ENCODE data around the gene KLK8.
"Not testable (repeated sequence)": the region's sequence is repeated elsewhere in the genome, so short reads cannot be mapped to it uniquely, and the experiment has no call there.

The KLK8 gene

GRCh38 chr19:50983625-50984292, 17.6 kb downstream of the KLK8 start, which contains the start of gene KLK7:
KLK7 (minus strand) TSS chr19:50983917; CDS start chr19:50982399, 1,518 bp downstream.
- DNase-seq (ENCODE audit: low read depth in 2 of 2), result no peak

DNA sequence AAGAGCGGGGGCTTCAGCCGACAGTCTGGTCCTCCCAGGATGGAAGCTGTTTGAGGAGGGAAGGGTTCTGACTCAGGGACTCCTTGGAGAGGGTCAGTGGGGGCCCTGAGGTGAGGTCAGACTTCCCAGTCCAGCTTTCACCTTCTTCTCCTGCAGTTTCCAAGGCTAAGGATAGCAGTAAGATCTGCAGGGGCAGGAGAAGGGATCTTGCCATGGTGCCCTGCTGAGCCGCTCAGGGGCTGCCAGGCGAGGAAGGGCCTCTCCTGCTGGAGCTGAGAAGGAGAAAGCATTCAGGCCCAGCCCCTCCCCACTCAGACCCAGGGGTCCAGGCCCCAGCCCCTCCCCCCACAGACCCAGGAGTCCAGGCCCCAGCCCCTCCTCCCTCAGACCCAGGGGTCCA, 19.2 kb downstream of the KLK8 start:
- DNase-seq (ENCODE audit: low read depth in 2 of 2), result no peak

- no peak for DNase-seq (ENCODE audit: low read depth in 2 of 2)
Measured at GRCh38 chr19:50981587-50982146, 19.7 kb downstream of the KLK8 start.

GRCh38 chr19:50980208-50980607, 21.2 kb downstream of the KLK8 start:
- DNase-seq (ENCODE audit: low read depth in 2 of 2), result no peak

GRCh38 chr19:50979758-50980157, 21.6 kb downstream of the KLK8 start:
- no peak for DNase-seq (ENCODE audit: low read depth in 2 of 2)

DNA sequence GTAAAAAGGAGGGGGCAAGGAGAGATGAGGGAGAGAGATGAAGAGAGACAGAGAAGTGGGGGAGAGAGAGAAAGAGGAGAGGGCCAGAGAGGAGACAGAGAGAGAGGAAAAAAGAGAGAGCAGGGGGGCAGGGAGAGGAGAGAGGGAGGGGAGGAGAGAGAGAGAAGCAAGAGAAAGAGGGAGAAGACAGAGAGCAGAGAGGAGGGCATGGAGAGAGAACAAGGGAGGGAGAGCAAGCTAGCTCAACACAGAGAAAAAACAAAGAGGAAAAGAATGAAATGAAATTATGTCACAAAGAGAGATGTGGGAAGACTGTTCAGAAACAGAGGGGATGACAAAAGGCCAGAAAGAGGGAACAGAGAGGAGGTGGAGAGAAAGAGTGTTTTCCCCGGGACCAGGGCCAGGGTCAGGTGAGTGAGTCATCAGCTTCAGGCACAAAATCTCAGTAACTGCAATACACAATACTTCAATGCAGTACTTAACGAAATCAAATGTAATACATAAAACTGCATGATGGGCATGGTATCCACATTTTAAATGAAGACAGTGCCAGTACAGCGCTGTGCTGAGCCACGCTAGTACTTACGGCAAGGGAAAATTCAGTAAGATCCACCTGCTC, 22.5 kb downstream of the KLK8 start:
- DNase-seq (ENCODE audit: low read depth in 2 of 2), result no peak

DNA sequence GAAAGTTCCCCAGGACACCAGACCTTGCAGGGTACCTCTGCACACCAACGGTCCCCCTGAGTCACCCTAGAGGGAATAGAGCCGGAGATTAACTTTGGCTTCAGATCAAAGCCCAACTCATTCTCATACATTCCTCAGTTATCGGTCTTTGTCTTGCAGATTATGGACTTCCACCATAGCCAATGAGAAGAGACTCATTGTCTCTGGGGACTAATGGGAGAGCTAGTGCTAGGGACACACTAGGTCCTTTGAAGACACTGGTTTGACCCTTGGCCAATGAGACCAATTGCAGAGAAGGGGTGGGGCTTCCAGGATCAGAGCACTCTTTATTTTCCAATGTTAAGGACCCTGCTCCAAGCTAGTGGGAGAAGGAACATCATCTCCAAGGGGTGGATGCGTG, 23.8 kb downstream of the KLK8 start:
- no peak for DNase-seq (ENCODE audit: low read depth in 2 of 2)

DNA sequence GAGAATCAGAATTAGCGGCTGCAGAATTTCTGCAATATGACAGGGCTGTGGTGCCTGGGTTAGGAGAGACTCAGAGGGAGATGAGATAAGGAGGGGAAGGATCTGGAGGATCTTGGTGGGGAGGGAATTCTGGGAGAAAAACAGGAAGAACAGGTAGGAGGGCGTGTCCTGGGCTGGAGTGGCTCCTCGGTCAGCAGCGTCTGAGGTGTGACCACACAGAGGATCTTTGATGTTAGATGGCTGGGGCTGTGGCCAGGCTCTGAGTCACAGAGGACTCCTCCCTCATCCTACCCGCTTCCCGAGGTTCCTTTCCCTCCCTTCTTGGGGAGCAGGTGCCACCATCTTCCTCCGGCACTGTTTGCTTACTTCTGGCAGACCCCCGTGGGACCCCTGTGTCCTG, 25.6 kb downstream of the KLK8 start:
- no peak for DNase-seq (ENCODE audit: low read depth in 2 of 2)

DNA sequence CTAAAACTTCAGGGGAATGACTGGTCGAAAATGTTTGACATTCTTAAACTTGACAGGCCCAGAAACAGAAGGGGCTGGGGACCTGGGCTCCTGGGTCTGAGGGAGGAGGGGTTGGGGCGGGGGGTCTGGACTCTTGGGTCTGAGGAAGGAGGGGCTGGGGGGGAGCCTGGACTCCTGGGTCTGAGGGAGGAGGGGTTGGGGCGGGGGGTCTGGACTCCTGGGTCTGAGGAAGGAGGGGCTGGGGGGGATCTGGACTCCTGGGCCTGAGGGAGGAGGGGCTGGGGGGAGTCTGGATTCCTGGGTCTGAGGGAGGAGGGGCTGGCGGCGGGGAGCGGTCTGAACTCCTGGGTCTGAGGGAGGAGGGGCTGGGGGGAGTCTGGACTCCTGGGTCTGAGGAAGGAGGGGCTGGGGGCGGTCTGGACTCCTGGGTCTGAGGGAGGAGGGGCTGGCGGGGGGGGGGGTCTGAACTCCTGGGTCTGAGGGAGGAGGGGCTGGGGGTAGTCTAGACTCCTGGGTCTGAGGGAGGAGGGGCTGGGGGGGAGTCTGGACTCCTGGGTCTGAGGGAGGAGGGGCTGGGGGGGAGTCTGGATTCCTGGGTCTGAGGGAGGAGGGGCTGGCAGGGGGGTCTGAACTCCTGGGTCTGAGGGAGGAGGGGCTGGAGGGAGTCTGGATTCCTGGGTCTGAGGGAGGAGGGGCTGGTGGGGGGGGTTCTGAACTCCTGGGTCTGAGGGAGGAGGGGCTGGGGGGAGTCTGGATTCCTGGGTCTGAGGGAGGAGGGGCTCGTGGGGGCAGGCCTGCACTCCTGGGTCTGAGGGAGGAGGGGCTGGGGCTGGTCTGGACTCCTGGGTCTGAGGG, 26.5 kb downstream of the KLK8 start:
- DNase-seq (ENCODE audit: low read depth in 2 of 2), result no peak

DNA sequence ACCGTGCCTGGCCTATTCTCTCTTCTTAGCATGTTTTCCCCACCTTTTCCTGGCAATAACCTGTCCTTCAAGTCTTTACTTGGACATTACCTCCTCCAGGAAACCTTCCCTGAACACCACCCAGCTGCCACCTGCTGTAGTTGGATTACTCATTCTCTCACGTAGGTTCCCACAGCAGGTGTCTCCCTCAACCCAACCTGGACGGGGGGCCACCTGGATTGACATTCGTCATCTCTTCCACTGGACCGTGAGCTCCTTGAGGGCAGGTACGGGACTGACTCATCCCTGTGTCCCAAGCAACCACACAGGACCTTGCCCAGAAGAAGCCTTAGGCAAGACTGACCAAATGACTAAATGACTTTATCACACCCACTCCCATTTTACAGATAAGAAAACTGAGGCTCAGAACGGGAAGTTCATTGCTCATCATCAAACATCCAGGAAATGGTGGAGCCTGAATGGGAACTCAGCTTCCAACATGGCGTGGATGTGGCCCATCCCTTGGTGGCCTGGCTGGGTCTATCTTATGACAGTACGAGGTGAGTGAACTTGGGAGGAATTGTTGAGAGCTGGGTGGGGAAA, 28.5 kb downstream of the KLK8 start:
- no peak for DNase-seq (ENCODE audit: low read depth in 2 of 2)

GRCh38 chr19:50969810-50970209, 31.6 kb downstream of the KLK8 start:
- DNase-seq (ENCODE audit: low read depth in 2 of 2), result not testable (repeated sequence)

DNA sequence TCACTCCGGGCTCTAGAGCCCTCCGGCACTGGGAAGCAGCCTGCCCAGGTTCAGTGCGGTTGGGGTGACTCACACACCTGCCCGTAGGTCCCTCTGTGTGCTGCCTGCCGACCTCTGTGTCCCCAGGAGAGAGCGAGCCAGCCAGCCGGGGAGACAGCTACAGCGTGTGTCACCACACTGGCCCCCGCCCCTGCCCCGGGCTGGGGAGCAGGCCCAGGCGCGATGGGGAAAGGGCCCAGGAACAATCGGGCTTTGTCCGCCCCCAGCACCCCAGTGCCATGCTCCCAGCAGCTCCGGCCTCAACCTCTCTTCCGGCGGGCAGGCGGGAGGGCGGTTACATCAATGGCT, 32.0 kb downstream of the KLK8 start, which contains the start of gene KLK6:
TSS of gene KLK6 (minus strand) at position 179 of the 348 bp plus-strand sequence. CDS start 1,487 bp downstream, outside the sequence.
- DNase-seq (ENCODE audit: low read depth in 2 of 2), result no peak

- DNase-seq (ENCODE audit: low read depth in 2 of 2), result no peak
Measured at GRCh38 chr19:50968716-50969412, 32.5 kb downstream of the KLK8 start.

DNA sequence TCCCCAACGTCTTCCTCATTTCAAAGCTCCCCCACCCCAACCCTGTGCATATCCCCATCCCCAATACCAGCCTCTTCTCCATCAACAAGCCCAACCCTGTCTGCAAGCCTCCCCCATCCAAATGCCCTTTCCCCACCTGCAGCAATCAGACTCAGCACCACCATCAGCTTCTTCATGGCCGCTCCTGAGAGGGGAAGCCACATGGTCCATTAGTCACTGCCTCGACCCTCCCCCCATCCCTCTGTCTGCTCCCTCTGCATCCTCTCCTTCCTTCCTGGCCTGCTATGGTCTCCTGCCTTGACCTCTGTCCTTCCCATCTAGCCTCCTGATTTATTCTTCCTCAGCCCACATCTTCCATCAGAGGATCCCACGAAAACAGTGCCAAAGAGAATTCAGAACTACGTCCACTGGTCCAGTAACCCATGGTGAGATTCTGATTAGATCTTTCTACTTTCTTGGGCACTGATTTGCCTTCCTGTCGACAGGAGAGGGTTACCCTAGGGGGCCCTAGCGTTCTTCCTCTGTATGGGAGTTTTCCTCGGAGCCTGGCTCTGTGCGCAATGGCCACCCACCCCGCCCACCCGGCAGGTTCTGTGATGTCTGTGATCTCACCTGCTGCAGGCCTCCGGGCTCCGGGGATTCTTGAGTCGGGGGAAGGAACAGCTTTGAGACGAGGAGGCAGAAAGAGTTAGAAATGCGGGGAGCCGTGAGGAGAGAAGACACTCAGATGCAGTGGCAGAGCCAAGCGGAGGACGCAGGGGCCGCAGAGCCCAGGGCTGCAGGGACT, 33.3 kb downstream of the KLK8 start:
- no peak for DNase-seq (ENCODE audit: low read depth in 2 of 2)

DNA sequence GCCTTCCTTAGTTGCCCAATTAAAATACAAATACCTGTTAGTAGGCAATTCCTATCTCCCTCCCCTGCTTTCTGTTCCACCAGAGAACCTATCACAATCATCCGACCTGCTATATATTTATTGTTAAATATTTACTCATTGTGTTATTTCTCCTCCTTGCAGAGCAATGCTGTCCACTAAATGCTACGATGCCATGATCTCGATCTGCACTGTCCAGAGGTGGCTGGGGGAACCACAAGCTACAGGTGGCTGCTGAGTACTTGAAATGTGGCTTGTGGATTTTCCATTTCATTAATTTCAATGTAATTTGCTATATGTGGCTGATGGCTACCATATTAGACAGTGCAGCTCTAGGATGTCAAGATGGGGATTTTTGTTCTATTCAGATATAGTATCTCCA, 37.1 kb downstream of the KLK8 start:
- no peak for DNase-seq (ENCODE audit: low read depth in 2 of 2)

DNA sequence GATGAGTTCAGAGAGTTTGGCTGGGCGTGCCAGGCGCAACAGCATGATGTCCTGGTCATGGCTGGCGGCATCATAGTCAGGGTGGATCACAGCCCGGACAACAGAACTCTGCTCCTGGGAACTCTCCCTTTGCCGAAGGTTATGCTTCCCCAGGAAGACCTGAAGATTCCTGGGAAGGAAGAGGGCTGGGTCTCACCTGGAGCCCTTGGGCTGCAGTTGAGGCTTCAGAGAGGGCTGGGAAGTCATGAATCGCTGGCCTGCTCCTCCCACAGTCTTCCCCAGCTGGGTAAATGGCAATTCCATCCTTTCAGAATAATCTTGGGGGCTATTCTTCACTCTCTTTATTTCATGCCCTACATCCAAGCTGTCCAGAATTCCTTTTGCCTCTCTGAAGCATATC, 38.0 kb downstream of the KLK8 start:
- no peak for DNase-seq (ENCODE audit: low read depth in 2 of 2)

GRCh38 chr19:50962245-50962644, 39.2 kb downstream of the KLK8 start:
- DNase-seq (ENCODE audit: low read depth in 2 of 2), result no peak

DNA sequence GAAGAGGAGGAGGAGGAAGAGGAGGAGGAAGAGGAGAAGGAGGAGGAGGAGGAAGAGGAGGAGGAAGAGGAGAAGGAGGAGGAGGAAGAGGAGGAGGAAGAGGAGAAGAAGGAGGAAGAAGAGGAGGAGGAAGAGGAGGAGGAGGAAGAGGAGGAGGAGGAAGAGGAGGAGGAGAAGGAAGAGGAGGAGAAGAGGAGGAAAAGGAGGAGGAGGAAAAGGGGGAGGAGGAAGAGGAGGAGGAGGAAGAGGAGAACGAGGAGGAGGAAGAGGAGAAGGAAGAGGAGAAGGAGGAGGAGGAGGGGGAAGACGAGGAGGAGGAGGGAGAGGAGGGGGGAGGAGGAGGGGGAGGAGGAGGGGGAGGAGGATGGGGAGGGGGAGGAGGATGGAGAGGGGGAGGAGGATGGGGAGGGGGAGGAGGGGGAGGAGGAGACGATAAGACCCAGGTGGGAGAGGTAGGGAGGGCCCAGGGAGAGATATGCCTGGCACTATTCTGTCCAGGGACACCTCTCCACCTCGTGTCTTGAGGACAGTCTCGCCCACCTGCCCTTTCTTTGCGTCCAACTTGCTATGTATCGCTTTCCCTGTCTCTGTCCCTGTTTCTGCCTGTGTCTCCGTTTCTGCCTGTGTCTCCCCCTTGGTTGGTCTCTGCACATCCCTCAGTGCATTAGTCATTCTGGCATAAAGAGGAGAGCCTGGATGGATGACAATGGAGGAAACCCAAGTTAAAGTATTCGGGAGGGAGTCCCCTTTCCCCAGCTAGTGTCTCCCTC, 41.5 kb downstream of the KLK8 start:
- DNase-seq (ENCODE audit: low read depth in 2 of 2), result no peak

DNA sequence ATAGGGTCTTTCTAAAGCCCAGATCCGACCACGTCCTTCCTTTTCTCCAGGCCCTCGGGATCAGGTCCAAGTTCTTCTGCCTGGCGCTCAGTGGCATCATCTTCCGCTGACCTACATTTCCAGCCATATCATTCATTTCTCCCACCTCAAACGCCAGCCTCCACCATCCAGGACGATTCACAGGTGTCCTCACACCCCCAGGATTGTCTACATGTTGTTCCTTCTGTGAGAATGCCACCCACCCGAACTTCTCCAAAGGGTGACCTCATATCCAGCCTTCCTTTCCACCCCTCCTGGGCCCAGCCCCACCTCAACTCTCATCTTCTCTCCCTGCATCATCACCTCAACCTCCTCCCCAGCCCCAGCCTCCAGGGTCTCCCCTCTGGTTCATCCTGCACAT, 43.8 kb downstream of the KLK8 start:
- DNase-seq (ENCODE audit: low read depth in 2 of 2), result no peak

- DNase-seq (ENCODE audit: low read depth in 2 of 2), result no peak
Measured at GRCh38 chr19:50952910-50953309, 48.5 kb downstream of the KLK8 start, which contains the start of gene KLK5. KLK5 (minus strand) TSS chr19:50953038; CDS start chr19:50952657, 381 bp downstream.
